Mucosa of descending colon (tissue), 3 donors: ENCODE measurements around the gene N4BP2L1. TPM values are rescaled to one million over a fixed set of nuclear protein-coding genes. Genes with fewer than 3 reads are reported as not detected.

Experiments used
- ATAC-seq: fragments of 200-7000 bp; cut with Tn5 transposase; one replicate; pipeline ENCODE4 v1.9.1; 2020; ENCODE audit warnings: mild to moderate bottlenecking, moderate library complexity
- DNase-seq, 3 donors: peaks; one replicate each; pipeline ENCODE4 v3.0.0-alpha.2; 2020
- H3K36me3 ChIP-seq: fragments of 200-600 bp; one replicate; pipeline ENCODE4 v1.8.0; 2021; ENCODE audit warnings: low read depth, mild to moderate bottlenecking
- H3K4me1 ChIP-seq: fragments of 200-600 bp; one replicate; pipeline ENCODE4 v1.8.0; 2021; ENCODE audit warnings: low read depth, mild to moderate bottlenecking
- H3K4me3 ChIP-seq: fragments of 200-600 bp; one replicate; pipeline ENCODE4 v1.8.0; 2021; ENCODE audit warnings: mild to moderate bottlenecking
- H3K9me3 ChIP-seq: fragments of 200-600 bp; one replicate; pipeline ENCODE4 v1.8.0; 2021; ENCODE audit warnings: mild to moderate bottlenecking
- intact Hi-C, 2 donors: fragments of 100-400 bp; cut with DNase I in 1 of 2; cut with micrococcal nuclease in 1 of 2; formaldehyde crosslinking; loops; one replicate each; pipeline versions ENCODE4 v1.11.0 to v1.11.1; 2022; cut with DNase I, micrococcal nuclease
- long read RNA-seq, 2 donors: library from polyadenylated mRNA; unstranded; transcript quantifications; one replicate each; pipeline ENCODE4 v2.0.0, GENCODE V29; 2019 to 2021
- total RNA-seq, 3 donors: library from RNA; stranded (reverse); fragmentation: NEBNext Ultra II Directional in 2 of 3; extraction: Animal tissue kit (Norgen Biotek cat#: 25700) in 2 of 3; gene quantifications; one replicate each; pipeline versions ENCODE4 v1.2.1 to v1.2.4, GENCODE V29; 2021 to 2023
- TF ChIP-seq, protein P1 (sequence below): fragments of 200-600 bp; IDR thresholded peaks from one replicate; pipeline ENCODE4 v1.8.0; 2022; ENCODE audit warnings: antibody characterized with exemption, mild to moderate bottlenecking
- donor health status: DM: no; HTN: no; CAD: no; lungs with moderate emphysema.
- donor health status: DM: no; HTN: no; CAD: no.
- donor health status: DM: no; HTN: yes; CAD: no.

The N4BP2L1 gene
- total RNA-seq = 10 to 100 TPM in 2 of 3 donors, 1 to 10 TPM in 1; 8.5 to 14.1 (median 11.6) TPM
- long read RNA-seq, donor 1, transcript N4BP2L1-204 (5 exons, 2,994 nt) = major isoform, 6 of 17 reads
- long read RNA-seq, donor 1, transcript N4BP2L1-202 (5 exons, 3,046 nt) = major isoform, 6 of 17 reads
- long read RNA-seq, donor 1, partial matches to known transcripts = 1 of 17 reads
- long read RNA-seq, donor 1, other reads (novel, unspliced or antisense) = 3 of 17 reads
- long read RNA-seq, donor 2, partial matches to known transcripts = 2 of 7 reads
- long read RNA-seq, donor 2, other reads (novel, unspliced or antisense) = 1 of 7 reads

DNA sequence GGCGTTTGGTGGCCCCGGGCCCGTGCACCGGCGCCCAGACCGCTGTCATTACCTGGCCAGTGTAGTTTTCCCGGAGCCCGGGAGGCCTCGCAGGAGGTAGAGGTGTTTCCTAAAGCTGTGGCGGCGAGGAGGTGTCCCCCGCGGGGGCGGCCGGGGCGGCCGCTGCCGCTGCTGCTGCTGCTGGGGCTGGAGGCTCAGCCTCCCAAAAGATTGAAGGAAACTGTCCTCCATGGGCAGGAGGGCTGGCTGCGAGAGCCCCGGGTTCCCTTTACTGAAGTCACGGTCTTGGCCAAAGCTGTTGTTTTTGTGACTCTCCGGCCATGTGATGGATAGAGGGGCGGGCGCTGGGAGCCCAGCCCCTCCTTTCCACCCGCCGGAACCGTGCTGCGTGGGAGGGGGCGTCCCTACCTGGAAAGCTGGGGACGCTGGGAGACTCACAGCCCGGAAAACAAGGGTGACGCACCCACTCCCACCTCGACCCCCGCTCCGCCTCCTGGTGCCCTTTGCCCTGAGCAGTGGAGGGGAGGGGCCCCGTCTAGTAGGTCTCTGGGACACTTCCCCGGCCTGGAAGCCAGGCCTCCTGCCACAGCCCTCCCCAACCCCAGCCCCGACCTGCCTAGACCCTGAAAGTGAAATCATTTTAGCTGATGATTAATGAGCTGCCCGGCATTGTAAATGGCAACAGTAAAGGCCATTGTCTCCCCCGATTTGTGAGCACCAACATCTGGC, at the start of gene N4BP2L1:
TSS of gene N4BP2L1 (minus strand) at position 279 of the 729 bp plus-strand sequence. CDS start at position 231, 48 bp downstream.
- ATAC-seq = peak; percentile 68
- Histone ChIP-seq H3K9me3 (no peaks in the 10 kb centered on the region), H3K4me3 (peak within 1 kb of the TSS; percentile 46), H3K36me3 (no peaks in the 10 kb centered on the region), H3K4me1 (peaks cover 19% of the 10 kb centered on the region)
- TF ChIP-seq, protein P1, sequence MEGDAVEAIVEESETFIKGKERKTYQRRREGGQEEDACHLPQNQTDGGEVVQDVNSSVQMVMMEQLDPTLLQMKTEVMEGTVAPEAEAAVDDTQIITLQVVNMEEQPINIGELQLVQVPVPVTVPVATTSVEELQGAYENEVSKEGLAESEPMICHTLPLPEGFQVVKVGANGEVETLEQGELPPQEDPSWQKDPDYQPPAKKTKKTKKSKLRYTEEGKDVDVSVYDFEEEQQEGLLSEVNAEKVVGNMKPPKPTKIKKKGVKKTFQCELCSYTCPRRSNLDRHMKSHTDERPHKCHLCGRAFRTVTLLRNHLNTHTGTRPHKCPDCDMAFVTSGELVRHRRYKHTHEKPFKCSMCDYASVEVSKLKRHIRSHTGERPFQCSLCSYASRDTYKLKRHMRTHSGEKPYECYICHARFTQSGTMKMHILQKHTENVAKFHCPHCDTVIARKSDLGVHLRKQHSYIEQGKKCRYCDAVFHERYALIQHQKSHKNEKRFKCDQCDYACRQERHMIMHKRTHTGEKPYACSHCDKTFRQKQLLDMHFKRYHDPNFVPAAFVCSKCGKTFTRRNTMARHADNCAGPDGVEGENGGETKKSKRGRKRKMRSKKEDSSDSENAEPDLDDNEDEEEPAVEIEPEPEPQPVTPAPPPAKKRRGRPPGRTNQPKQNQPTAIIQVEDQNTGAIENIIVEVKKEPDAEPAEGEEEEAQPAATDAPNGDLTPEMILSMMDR = no peak
- intact Hi-C loops = loop anchor here in 1 of 2 donors (10.0 kb wide), 1 partner anchor 113 kb away; the partner anchor contains the start of genes BRCA2 and ZAR1L
- peak; percentile 78 to 88 (median 84) for DNase-seq

DNA sequence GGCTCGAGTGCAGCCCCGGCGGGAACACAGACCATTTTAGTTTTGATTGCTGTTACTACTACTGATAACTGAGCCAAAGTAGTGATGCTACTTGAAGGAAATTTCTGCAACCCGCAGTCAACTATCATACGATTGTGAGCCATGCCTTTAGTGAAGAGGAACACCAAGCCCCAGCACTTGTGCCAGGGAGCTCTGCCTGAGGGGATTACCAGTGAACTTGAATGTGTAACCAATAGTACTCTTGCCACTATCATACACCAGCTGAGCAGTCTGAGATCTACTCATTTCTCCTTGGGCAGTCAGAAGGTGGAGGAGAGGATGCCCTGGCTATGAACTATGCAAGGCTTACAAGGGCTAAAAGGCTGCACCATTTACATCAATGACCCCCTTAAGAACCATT, 49.0 kb upstream of the N4BP2L1 start:
- ATAC-seq = no peak
- intact Hi-C loops = no loop called here
- TF ChIP-seq, protein P1 = no peak
- Histone ChIP-seq H3K9me3 (no peaks in the 10 kb centered on the region), H3K36me3 (no peaks in the 10 kb centered on the region), H3K4me3 (no peak overlapping the region), H3K4me1 (no peaks in the 10 kb centered on the region)
- no peak for DNase-seq

DNA sequence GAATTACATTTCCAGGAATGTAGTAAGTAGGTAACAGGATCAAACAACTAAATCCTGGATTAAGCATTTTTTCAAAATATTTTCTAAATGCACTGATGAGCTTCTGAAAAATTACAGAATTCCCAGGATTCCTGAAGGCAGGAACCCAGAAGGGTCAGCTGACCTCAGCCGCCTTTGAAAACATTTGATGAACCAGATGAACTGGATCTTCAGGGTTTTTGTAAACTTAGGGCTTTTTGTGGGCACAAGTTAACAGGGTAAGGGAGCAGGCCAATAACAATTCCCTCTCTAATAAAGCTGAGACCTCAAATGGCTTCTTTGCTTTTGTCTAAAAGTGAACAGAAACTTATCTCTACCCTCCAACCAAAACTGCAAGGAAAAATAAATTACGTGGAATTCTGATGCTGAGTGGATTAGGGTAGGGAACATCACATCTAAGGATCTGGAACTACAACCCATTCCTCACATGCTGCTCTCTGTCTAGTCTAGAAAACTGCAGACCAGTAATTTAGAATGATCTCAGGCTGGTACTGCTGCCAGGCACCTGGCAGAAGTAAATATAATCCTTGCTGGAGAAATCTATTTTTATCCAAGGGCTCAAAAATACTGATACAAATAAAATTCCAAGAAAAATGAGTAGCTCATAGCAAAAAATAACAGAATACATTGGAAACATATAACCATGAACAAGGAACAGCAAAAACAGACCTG, 48.2 kb upstream of the N4BP2L1 start:
- ATAC-seq = no peak
- no peaks in the 10 kb centered on the region for H3K36me3 ChIP-seq
- intact Hi-C loops = no loop called here
- no peak for DNase-seq
- H3K9me3 ChIP-seq = no peaks in the 10 kb centered on the region
- H3K4me3 ChIP-seq = no peak overlapping the region
- TF ChIP-seq, protein P1 = no peak
- H3K4me1 ChIP-seq = no peaks in the 10 kb centered on the region

DNA sequence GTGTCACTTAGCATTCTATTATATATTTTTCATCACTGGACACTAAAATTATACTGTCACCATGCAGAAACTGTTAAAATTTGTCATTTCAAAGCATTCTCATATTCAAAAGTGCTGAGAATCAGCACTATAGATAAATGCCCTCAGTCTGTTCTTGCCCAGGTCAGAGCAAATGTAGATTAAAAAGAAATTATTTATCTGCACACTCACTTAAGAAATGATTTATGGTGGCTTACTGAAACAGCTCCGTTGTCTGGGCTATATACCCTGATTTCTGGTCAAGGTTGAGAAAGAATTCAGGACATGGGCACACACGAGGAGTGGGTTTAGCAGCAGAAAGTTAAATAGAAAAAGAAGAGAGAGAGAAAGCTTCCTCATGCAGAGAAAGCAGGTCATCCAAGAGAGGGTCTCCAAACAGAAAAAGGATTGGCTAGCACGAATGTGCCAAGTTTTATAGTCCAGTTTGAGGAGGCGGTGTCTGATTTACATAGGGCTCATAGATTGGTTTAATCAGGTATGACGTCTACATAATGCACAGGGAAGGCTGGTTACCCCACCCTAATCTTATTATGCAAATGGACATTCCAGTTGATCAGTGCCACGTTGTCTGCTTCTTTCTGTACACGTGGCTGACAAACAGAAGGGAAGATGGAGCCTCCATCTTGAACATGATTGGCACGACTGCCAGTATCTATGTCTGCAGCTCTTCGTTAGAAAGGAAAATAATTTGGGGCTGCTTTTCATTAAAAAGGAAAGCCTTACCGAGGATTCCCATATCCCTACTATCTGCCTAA, 47.3 kb upstream of the N4BP2L1 start:
- intact Hi-C loops = no loop called here
- DNase-seq = no peak
- TF ChIP-seq, protein P1 = no peak

GRCh38 chr13:32473650-32474049, 45.7 kb upstream of the N4BP2L1 start:
- ATAC-seq = no peak
- TF ChIP-seq, protein P1 = no peak

More for the DNA sequence above, 47.3 kb upstream of the N4BP2L1 start:
- H3K4me3 ChIP-seq = no peak overlapping the region
- H3K4me1 ChIP-seq = no peaks in the 10 kb centered on the region
- H3K9me3 ChIP-seq = no peaks in the 10 kb centered on the region
- no peaks in the 10 kb centered on the region for H3K36me3 ChIP-seq
- ATAC-seq = no peak

More at GRCh38 chr13:32473650-32474049, 45.7 kb upstream of the N4BP2L1 start:
- Histone ChIP-seq H3K4me1 (no peaks in the 10 kb centered on the region), H3K36me3 (no peaks in the 10 kb centered on the region), H3K9me3 (no peaks in the 10 kb centered on the region), H3K4me3 (no peak overlapping the region)
- intact Hi-C loops = no loop called here
- no peak for DNase-seq
